ENCODE data around the gene ASCL3. TPM values are rescaled to one million over a fixed set of nuclear protein-coding genes. Genes with fewer than 3 reads are reported as not detected.

ASCL3 gene
- total RNA-seq, 1 experiment from 2014 or later: not detected

- Mint-ChIP-seq H3K4me3 (ENCODE audit: low read depth, unreplicated experiment) (no peak overlapping the region), H3K9me3 (ENCODE audit: low read depth, unreplicated experiment) (no peaks in the 10 kb centered on the region), H3K36me3 (ENCODE audit: insufficient read depth, unreplicated experiment) (no peaks in the 10 kb centered on the region), H3K27ac (ENCODE audit: unreplicated experiment) (no peak overlapping the region), H3K4me1 (ENCODE audit: low read depth, unreplicated experiment) (no peaks in the 10 kb centered on the region), H3K27me3 (ENCODE audit: unreplicated experiment) (peaks cover 11% of the 10 kb centered on the region)
- no peak for TF ChIP-seq CTCF (IDR thresholded peaks at IDR 0.05; ENCODE audit: unreplicated experiment)
- BruUV-seq (replicated peaks): no TSS peak
- intact Hi-C loops (cut with micrococcal nuclease; ENCODE audit: unreplicated experiment): no loop called here
- no peak for DNase-seq
- CTCF ChIA-PET: interaction anchor here (1.2 kb wide), 1 partner anchor 33 kb away, joined by 3 read pairs; no protein-coding TSS in a partner anchor
Observed at GRCh38 chr11:8927233-8927632, 15.6 kb downstream of the ASCL3 start.

GRCh38 chr11:8926236-8926635, 16.6 kb downstream of the ASCL3 start:
- no peak for DNase-seq
- H3K4me1 Mint-ChIP-seq (ENCODE audit: low read depth, unreplicated experiment): no peaks in the 10 kb centered on the region
- peaks cover 11% of the 10 kb centered on the region for H3K27me3 Mint-ChIP-seq (ENCODE audit: unreplicated experiment)
- H3K9me3 Mint-ChIP-seq (ENCODE audit: low read depth, unreplicated experiment): no peaks in the 10 kb centered on the region
- no peak overlapping the region for H3K4me3 Mint-ChIP-seq (ENCODE audit: low read depth, unreplicated experiment)
- BruUV-seq (replicated peaks): no TSS peak
- intact Hi-C loops (cut with micrococcal nuclease; ENCODE audit: unreplicated experiment): no loop called here
- CTCF ChIA-PET: interaction anchor here (1.2 kb wide), 1 partner anchor 34 kb away, joined by 3 read pairs; no protein-coding TSS in a partner anchor
- no peak overlapping the region for H3K27ac Mint-ChIP-seq (ENCODE audit: unreplicated experiment)
- no peaks in the 10 kb centered on the region for H3K36me3 Mint-ChIP-seq (ENCODE audit: insufficient read depth, unreplicated experiment)
- no peak for TF ChIP-seq CTCF (IDR thresholded peaks at IDR 0.05; ENCODE audit: unreplicated experiment)

DNA sequence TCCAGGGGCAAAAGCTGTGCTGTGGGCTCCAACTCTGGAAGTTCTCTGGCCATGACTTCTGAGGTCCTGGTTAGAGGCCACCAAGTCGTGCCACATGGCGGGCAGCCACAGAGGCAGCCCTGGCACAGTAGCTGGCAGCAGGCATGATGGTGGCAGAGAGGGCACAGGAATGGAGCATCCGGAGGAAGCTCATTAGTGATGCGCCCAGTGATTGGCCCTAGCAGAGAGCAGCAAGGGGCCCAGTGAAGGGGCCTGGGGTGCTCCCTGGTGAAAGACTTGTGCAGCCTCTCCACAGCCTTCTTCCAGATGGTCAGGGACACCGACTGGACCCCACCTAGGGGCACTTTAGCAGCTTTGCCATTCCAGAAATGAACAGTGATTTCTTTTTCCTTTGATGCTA, 17.1 kb downstream of the ASCL3 start:
- CTCF ChIA-PET: interaction anchor here (0.6 kb wide), 1 partner anchor 421 kb away, joined by 4 read pairs; no protein-coding TSS in a partner anchor
- H3K9me3 Mint-ChIP-seq (ENCODE audit: low read depth, unreplicated experiment): no peaks in the 10 kb centered on the region
- no peaks in the 10 kb centered on the region for H3K36me3 Mint-ChIP-seq (ENCODE audit: insufficient read depth, unreplicated experiment)
- no peak for TF ChIP-seq CTCF (IDR thresholded peaks at IDR 0.05; ENCODE audit: unreplicated experiment)
- H3K4me1 Mint-ChIP-seq (ENCODE audit: low read depth, unreplicated experiment): no peaks in the 10 kb centered on the region
- no peak for DNase-seq
- H3K4me3 Mint-ChIP-seq (ENCODE audit: low read depth, unreplicated experiment): no peak overlapping the region
- no TSS peak for BruUV-seq (replicated peaks)
- intact Hi-C loops (cut with micrococcal nuclease; ENCODE audit: unreplicated experiment): no loop called here
- H3K27me3 Mint-ChIP-seq (ENCODE audit: unreplicated experiment): peaks cover 11% of the 10 kb centered on the region
- no peak overlapping the region for H3K27ac Mint-ChIP-seq (ENCODE audit: unreplicated experiment)

DNA sequence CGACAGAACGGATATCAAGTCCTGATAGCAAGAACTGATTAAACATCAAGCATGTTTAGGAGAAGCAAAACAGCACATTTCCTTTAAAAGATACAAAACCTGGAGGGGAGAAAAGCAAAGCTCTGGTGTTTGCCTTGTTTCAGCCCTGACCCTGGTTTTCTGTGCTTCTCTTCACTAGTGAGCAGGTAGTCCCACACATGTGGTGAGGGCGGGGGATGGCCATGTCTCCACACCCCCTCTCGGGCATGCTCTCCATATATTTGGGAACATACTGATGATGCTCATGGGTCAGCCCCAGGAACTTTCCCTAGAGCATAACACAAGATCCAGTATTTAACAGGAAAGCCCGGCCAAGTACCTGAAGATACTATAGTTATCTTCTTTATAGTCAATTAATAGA, 20.1 kb downstream of the ASCL3 start:
- DNase-seq: no peak
- Mint-ChIP-seq H3K9me3 (ENCODE audit: low read depth, unreplicated experiment) (no peaks in the 10 kb centered on the region), H3K4me1 (ENCODE audit: low read depth, unreplicated experiment) (no peaks in the 10 kb centered on the region), H3K27me3 (ENCODE audit: unreplicated experiment) (no peaks in the 10 kb centered on the region), H3K27ac (ENCODE audit: unreplicated experiment) (no peak overlapping the region), H3K4me3 (ENCODE audit: low read depth, unreplicated experiment) (no peak overlapping the region), H3K36me3 (ENCODE audit: insufficient read depth, unreplicated experiment) (no peaks in the 10 kb centered on the region)
- CTCF ChIA-PET: interaction anchor here (1.1 kb wide), 1 partner anchor 11 kb away, joined by 7 read pairs; no protein-coding TSS in a partner anchor
- no TSS peak for BruUV-seq (replicated peaks)
- intact Hi-C loops (cut with micrococcal nuclease; ENCODE audit: unreplicated experiment): no loop called here
- TF ChIP-seq CTCF (IDR thresholded peaks at IDR 0.05; ENCODE audit: unreplicated experiment): no peak
